Stimulated activated CD4-positive, alpha-beta T cell treated with anti-CD3 and anti-CD28 coated beads, Interleukin-1b, Interleukin-23, amount 100 ng/mL, for 48 hours (primary cell): ENCODE data around the gene ARID5B.

Source experiments
- DNase-seq: peaks from one replicate; pipeline ENCODE4 v3.0.0-alpha.2; 2020

The ARID5B gene

DNA sequence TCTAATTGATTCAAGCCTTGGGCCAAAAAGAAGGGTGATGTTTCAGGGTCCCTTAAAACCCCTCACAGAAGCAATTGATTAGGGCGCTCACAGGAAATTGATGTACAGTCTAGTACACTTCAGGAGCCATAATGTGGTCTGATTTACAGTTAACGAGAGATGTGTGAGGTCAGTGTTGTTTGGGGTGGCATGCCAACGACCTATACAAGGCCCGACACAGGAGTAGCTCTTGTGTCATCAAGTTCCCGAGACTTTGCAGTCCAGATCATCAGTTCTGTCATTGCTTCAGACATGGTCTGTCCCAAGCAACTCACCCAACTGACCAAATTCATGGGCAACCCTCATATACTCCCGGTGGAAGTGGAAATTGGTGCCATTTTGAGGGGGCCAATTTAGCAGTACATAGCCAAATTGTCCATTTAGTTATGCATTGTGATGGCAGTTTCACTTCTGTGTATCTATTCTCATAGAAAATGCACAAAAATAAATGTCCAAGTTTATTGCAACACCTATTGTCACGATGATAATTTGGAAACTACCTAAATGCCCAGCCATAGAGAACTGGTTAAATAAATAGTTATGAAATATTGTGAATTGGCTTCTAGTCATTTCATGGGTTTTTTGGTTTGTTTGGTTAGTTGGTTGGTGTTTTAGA lies 18.0 kb upstream of the ARID5B start:
- no peak for DNase-seq

DNA sequence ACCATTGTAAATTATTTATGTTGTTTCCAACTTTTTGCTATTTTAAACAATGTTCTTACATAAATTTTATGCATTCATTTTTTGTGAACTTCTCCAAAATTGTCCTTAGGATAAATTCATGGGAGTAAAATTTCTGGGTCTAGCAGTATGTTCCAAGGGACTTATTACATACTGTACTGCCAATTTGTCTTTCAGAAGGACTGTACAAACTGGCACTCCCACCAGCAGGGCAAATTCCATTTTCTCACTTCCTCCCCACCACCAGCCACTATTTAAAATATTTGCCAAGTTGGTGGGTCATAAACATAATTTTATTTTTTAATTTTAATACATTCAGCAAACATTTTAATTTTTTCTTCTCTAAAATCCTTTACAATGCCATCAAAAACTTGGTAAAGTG lies 13.7 kb upstream of the ARID5B start:
- DNase-seq: no peak

GRCh38 chr10:61888744-61889143 lies 12.8 kb upstream of the ARID5B start:
- no peak for DNase-seq

DNA sequence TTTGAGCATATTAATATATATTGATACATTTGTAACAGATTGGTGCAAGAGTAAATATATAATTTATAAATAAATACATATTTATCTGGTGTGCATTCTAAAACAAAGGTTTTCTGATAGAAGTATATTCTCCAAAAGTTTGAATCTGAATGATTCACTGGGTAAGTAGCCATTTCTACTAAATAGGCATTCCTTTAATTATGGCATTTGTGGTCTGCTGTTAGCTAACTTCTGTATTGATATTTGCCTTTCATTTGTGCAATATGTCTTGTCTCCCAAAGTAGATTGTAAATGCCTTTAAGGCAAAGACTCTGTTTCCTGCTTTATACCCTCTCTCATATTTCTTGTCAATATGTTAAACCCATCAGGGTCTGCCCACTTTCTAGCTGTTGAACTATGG lies 11.1 kb upstream of the ARID5B start:
- no peak for DNase-seq

DNA sequence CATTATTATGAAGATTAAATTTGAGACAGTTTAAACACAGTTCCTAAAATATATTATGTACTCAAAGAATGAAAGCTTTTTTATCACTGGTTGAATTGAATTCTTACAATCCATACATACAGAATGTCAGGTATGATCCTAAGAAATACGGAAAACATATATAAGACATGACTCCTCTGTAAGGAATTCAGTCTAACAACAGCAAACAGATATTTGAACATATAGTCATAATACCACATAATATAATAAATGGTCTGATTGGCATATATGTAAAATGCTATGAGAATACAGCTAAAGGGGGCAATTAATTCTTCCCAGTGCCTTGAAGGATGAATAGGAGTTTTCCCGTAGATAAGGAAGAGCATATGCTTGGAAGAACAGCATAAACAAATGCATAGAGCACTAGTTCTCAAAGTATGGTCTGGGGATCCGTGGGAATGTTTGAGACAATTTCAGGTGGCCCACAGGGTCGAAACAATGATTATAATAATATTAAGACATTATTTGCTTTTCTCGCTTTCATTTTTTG lies 10.6 kb upstream of the ARID5B start:
- no peak for DNase-seq

GRCh38 chr10:61891906-61892585 lies 9.5 kb upstream of the ARID5B start:
- no peak for DNase-seq

- no peak for DNase-seq
Measured at GRCh38 chr10:61892961-61893360, 8.5 kb upstream of the ARID5B start.

- peak; percentile 18 for DNase-seq
Measured at GRCh38 chr10:61894133-61894532, 7.4 kb upstream of the ARID5B start.

DNA sequence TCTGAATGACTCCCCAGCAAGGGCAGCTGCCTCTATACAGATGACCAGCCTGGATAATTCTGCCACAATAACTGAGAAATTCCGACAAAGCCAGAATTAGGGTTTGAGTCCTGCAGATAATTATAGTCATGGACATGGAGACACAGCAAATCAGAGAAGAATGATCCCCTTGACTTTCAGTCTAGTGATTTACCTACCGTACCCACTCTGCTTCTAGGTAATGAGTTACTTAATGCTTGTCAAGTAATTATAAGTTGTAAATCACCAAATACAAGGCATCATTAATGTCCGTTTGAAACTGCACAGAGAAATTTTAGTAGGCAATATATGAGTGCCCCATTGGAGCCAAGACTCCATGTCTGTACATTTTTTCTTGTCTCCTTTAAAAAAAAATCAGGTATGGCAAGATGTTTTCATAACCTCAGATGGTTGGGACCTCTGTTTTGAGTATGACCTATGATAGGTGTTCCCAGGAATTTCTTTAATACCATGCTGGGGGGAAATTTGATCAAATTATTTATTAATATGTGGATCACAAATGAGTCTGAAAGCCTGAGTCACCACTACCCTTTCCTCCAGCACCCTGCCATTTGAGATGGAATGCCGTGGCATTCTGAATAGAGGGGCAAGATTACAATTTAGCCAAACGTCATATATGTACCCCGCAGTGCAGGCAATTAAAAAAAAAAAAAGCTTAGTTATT lies 5.5 kb upstream of the ARID5B start:
- DNase-seq: no peak

DNA sequence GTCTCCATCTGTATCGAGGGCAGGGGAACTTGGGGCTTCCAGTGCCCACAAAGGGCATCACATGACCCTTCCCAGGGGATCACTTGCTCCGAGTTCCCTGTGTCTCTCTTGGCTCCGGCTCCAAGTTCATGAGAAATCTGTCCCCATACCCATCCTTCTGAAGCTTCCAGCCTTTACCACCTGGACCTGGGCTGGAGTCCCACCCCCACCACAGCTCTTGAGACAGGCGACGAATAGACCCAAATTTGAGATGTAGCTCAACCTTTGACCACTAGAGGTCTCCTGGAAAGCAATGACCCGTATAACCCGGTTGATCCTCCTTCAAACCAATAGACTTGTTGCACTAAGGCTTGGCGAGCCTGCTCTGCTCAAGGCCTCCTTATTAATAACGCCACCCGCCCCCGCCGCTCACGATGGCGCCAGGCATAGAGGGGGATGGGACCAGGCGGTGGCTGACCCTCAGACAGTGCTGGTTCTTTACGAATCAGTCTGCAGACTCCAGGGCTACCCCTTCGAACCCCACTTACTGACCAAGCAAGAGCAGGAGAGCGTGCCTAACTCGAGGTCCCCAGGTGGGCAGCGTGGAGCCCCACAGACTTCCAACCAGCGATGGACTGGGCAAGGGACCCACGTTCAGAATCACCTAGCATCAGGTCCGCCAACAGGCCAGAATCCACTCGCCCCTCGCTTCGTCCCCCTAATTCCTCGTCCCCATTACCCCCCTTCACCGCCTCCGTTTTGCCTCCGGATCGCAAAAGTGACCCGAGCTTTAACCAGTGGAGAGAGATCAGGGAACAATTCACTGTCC lies 4.4 kb upstream of the ARID5B start:
- peak; percentile 57 for DNase-seq

- peak; percentile 10 for DNase-seq
Measured at GRCh38 chr10:61897671-61898434, 3.6 kb upstream of the ARID5B start.

DNA sequence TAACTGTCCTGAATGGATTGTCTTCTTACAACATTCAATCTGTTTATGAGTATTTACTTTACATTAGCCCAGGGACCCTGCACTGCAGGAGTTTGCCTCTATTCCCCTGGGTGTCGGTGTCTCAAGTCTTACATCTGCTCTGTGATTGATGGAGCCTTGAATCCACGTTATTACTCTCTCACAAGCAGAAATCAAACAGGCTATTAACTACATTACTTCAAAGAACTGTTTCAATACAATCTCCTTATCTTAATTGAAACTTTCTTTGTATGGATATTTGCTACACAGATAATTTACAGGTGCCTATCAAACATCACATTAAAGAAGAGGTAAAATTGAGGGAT lies 3.1 kb upstream of the ARID5B start:
- no peak for DNase-seq

DNA sequence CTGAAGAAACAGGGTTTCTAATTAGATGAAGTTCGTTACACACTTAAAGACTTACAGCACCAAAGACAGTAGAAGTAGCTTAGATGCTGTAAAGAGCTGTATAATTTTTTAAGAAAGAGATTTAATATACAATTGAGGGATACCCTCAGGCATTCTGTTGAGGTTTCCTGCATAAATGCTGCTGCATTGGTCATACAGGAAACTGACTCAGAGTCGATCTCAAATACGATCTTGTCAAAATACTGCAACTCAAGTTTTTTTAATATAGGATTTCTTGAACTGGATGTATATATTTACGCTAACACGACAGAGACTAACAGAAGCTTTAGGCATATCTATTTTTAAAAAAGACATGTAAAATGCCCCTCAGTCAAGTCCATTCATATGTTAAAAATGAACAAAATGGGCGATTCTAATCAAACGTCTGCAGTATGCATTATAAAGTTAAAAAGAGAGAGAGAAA lies 2.4 kb upstream of the ARID5B start:
- DNase-seq: no peak

DNA sequence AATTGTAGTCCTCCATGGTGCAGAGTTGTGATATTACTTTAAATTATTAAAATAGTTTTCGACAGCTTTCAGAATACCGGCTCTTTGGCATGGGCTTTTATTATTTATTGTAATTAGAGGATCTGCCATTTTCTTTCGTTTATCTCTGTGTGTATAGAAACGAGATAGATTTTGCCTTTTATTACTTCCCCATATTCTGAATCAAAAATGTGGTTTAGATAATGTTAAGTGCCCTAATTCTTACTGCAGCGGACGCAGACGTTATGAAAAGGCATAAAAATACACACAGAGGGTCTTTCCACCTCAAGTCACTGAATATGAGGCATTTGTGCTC lies 1.9 kb upstream of the ARID5B start:
- no peak for DNase-seq

DNA sequence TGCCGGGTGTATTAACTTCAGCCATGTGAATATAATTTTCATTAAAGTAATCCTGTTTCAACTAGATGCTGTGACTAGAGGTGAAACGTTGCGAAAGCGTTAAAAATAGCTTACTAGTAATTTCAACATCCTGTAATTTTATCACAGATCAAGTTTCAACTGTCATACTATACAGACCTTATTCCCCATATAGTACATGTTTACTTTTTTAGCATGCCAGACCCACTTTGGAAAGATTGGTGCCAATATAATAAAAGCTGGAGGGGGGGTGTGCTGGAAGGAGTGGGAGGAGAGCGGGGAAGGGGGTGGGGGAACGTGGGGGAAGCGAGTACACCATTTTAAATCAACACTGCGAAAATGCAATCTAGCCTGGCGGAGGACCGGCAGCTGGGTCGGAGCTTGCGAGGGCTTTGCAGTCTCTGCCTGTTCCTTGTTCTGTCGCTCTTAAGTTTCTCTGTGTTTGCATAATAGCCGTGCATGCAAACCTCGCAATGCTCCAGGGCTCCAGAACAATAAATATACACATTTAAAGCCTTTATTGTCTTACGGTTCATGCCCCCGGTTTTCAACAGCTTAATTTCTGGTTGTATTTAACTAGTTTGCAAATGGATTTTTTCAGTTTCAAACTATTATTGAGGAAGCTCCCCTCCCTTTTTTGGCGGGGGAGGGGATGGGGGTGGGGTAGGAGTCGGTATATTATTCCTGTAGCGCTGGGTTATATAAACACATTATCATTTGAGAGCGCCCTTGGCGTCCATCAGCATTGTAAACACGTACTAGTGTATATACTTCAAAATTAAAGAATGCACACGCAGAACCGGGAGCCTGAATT lies 1.3 kb upstream of the ARID5B start:
- peak; percentile 68 for DNase-seq

DNA sequence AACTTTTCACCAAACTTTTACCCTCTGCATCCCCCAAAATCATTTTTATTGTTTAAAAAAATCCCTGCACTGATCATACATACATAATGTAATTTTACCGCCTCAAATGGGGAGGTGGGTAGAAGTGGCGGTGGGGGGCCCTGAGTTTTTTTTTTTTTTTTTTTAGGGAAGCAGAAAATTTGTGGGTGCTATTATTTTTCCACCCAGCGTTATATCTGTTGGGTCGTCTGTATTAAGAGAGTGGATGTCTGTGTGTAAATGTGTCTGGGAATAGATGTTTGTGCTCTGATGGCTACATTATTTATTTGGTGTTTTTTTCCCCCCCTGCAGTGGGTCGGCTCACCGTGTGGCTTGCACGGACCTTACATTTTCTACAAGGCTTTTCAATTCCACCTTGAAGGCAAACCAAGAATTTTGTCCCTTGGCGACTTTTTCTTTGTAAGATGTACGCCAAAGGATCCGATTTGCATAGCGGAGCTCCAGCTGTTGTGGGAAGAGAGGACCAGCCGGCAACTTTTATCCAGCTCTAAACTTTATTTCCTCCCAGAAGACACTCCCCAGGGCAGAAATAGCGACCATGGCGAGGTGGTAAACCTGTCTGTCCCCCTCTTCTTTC lies 438 bp downstream of the ARID5B start:
- no peak for DNase-seq

GRCh38 chr10:61902445-61903220 lies 1.1 kb downstream of the ARID5B start:
- peak; percentile 66 for DNase-seq

DNA sequence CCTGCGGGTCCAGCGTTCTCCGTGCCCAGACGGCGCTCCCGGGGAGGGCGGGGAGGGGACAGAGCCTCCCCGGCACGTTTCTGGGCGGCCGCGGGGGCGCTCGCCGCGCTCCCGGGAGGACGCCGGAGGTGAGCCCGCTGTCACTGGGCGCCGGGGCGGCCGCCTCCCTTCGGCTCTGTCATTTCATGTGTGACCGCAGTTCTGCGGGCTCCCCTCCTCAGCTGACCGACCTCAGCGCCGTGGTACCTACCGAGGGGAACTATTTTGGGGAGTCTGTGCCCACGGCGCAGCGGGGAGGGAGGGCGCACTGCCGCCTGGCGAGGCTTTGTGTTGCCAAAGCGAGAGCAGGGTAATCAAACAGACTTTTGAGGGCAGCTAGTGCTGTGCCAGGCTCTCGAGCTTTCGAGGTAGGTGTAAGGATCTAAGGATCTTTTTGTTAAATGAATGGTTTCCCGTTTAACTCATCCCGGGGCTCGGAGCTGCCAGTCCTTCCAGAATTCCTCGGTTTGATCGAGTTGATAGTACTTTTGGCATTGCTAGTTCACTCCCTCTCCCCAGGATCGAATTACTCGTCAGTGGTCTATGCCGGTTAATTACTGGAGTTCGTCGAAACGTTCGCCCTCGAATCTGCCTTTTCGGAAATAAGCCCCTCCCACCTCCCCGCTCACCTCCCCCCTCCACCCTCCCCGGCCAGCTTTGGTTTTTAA lies 1.9 kb downstream of the ARID5B start:
- peak; percentile 80 for DNase-seq

DNA sequence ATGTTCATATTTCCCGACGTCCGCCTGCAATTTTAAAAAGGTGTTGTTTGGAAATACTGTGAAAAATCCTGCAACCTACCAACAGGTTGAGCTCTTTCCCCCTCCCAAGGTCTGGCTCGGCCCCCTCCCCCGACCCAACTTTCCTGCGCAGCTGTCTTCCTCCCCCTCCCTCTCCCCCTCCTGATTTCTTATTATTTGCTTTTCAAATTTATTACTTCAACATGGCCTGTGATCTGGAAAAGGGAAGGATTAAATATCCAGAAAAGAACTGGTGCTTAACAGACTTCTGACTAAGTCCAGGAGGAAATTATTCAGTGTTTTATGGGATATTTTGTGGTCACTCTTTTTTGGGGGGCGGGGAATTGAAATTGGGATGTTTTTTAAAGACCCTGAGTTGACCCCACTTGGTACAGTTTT lies 2.4 kb downstream of the ARID5B start:
- DNase-seq: no peak
